Gastroesophageal sphincter (tissue), 3 donors: ENCODE data around the gene CAPN8.

ENCODE experiments used
- CTCF ChIP-seq, 4 experiments: fragments of 200-600 bp in 2 of 4; fragments of 450-650 bp in 2 of 4; sonication (generic) in 1 of 4; IDR thresholded peaks; one replicate each; pipeline ENCODE4 v1.5.1; 2017 to 2019; ENCODE audit warnings: antibody characterized with exemption in 4 of 4, mild to moderate bottlenecking in 2 of 4, moderate library complexity in 2 of 4
- POLR2AphosphoS5 ChIP-seq: sonication (generic); formaldehyde crosslinking; IDR thresholded peaks from one replicate; pipeline ENCODE4 v1.6.1; 2017; ENCODE audit warnings: antibody characterized with exemption

- TF ChIP-seq CTCF (IDR thresholded peaks at IDR 0.05) (no peak), POLR2AphosphoS5 (no peak)
Measured at GRCh38 chr1:223535319-223535718, 130.2 kb downstream of the CAPN8 start.
